Measurements from ENCODE around the gene NSUN3. TPM values are rescaled to one million over a fixed set of nuclear protein-coding genes. Genes with fewer than 3 reads are reported as not detected.

The NSUN3 gene
- total and polyA plus RNA-seq, 12 donors: 3.3 to 9.6 (median 6.9) TPM

DNA sequence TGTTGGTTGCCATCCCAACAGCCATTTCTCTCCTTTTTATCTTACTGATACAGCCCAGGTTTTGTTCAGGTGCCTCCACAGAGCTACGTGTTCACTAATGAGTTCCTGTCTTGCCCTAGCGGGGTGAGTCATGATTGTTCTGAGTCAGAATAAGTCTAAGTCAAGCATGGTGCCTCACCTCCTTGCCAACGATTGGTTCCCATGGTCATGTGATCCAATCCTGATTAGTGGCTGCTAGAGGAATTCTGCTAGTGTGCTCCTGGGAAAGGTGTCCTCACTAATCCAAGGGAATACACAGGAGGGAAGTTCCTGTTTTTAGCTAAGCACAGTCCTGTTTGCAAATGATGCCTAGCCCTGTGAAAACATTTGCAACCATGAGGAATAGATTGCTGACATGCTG, 99.8 kb downstream of the NSUN3 start:
- Histone ChIP-seq H3K36me3 (no peaks in the 10 kb centered on the region), H3K4me3 (no peak overlapping the region), H3K27ac (no peak overlapping the region), H3K4me1 (no peaks in the 10 kb centered on the region), H3K27me3 (peaks cover 0 to 7% (median 0%) of the 10 kb centered on the region in 7 donors), H3K9me3 (no peaks in the 10 kb centered on the region)
- ATAC-seq: no peak
- intact Hi-C loops (cut with DNase I): no loop called here
- DNase-seq: no peak
- 75 to 86% methylated on average over 3 of the region's 3 CpGs for WGBS, 2 donors
- TF ChIP-seq, protein P1, sequence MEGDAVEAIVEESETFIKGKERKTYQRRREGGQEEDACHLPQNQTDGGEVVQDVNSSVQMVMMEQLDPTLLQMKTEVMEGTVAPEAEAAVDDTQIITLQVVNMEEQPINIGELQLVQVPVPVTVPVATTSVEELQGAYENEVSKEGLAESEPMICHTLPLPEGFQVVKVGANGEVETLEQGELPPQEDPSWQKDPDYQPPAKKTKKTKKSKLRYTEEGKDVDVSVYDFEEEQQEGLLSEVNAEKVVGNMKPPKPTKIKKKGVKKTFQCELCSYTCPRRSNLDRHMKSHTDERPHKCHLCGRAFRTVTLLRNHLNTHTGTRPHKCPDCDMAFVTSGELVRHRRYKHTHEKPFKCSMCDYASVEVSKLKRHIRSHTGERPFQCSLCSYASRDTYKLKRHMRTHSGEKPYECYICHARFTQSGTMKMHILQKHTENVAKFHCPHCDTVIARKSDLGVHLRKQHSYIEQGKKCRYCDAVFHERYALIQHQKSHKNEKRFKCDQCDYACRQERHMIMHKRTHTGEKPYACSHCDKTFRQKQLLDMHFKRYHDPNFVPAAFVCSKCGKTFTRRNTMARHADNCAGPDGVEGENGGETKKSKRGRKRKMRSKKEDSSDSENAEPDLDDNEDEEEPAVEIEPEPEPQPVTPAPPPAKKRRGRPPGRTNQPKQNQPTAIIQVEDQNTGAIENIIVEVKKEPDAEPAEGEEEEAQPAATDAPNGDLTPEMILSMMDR (IDR thresholded peaks at IDR 0.05): no peak

DNA sequence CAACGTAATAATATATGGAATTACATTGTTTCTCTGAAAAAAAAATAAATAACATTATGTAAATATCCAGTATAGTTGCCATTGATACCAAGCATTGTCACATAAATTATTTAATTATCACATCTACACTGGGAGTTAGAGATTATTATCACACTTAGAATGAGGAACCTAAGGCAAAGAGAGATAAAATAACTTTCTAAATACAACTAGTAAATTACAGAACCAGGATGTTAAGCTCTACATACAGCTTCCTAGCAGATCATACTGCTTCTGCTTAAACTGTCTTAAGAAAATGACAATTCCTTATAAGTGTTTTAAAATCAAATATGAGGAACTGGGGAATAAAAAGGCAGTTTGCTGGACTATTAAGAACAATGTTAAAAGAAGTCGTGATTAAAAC, 104.5 kb downstream of the NSUN3 start:
- Histone ChIP-seq H3K9me3 (no peaks in the 10 kb centered on the region), H3K4me1 (no peaks in the 10 kb centered on the region), H3K27me3 (peaks cover 0 to 3% (median 0%) of the 10 kb centered on the region in 7 donors), H3K27ac (no peak overlapping the region), H3K36me3 (no peaks in the 10 kb centered on the region), H3K4me3 (no peak overlapping the region)
- ATAC-seq (no peak), DNase-seq (no peak)
- WGBS, 2 donors: 76 to 85% methylated on average over 2 of the region's 2 CpGs
- TF ChIP-seq, protein P1 (IDR thresholded peaks at IDR 0.05): no peak
- intact Hi-C loops (cut with DNase I): no loop called here

DNA sequence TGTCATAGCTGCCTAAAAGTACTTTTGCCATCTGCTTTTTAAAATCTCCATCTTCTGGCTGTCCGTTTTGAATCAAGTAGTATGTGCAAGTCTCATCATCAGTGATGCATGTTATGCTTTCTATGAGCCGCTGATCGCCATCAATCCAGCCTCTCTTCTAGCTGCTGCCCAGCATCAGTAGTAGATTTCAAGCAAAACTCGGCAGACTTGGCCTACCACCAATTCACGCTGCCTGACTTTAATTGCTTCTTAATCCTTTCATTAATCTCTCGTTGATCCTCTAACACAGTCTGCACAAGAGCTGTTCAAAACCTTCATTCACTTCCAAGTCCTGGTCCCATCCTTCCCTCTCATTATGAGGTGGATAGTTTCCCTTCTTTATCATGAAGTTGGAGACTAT, 104.9 kb downstream of the NSUN3 start:
- intact Hi-C loops (cut with DNase I): no loop called here
- ATAC-seq (no peak), DNase-seq (no peak)
- Histone ChIP-seq H3K27me3 (no peaks in the 10 kb centered on the region), H3K4me3 (no peak overlapping the region), H3K9me3 (no peaks in the 10 kb centered on the region), H3K36me3 (no peaks in the 10 kb centered on the region), H3K4me1 (no peaks in the 10 kb centered on the region), H3K27ac (no peak overlapping the region)
- 83 to 84% methylated on average over 6 of the region's 6 CpGs for WGBS, 2 donors
- TF ChIP-seq, protein P1 (IDR thresholded peaks at IDR 0.05): no peak

DNA sequence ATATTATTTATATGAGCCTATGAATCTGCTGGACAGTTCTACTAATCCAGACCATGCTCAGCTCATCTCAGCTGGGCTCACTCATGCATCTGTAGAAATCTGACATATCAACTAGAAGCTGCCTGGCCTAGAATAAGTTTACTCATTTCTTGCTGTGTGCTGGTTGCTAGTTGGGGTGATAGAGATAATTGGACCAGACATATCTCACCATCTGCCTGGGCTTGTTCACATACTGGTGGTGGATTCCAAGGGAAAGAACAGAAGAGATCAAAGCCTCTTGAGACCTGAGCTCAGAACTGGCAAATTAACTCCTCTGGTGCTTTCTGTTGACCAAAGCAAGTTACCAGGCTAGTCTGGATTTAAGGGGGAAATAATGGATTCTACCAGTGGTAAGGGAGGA, 109.1 kb downstream of the NSUN3 start:
- H3K27me3 ChIP-seq: peaks cover 0 to 1% (median 0%) of the 10 kb centered on the region in 7 donors
- no peaks in the 10 kb centered on the region for H3K4me1 ChIP-seq
- H3K27ac ChIP-seq: no peak overlapping the region
- no peak for DNase-seq
- H3K4me3 ChIP-seq: no peak overlapping the region
- TF ChIP-seq, protein P1 (IDR thresholded peaks at IDR 0.05): no peak
- no peaks in the 10 kb centered on the region for H3K36me3 ChIP-seq
- no peak for ATAC-seq
- intact Hi-C loops (cut with DNase I): no loop called here
- H3K9me3 ChIP-seq: no peaks in the 10 kb centered on the region

Data from heart right ventricle (tissue), 16 donors.